Hepatocyte (in vitro differentiated cells): Measurements from ENCODE around the gene TRAPPC14.

Experiments
- EZH2phosphoT487 ChIP-seq: fragments of 200-600 bp; sonication (generic); IDR thresholded peaks from one replicate; pipeline ENCODE4 v1.6.1; 2018; ENCODE audit warnings: antibody characterized with exemption, mild to moderate bottlenecking, low read depth, moderate library complexity; ENCODE audit not compliant: unreplicated experiment, severe bottlenecking
- TF ChIP-seq, protein P1 (sequence below): fragments of 200-600 bp; sonication (generic); IDR thresholded peaks from 2 replicates; pipeline ENCODE4 v1.5.1; 2016; ENCODE audit warnings: antibody characterized with exemption, mild to moderate bottlenecking; ENCODE audit not compliant: poor library complexity

DNA sequence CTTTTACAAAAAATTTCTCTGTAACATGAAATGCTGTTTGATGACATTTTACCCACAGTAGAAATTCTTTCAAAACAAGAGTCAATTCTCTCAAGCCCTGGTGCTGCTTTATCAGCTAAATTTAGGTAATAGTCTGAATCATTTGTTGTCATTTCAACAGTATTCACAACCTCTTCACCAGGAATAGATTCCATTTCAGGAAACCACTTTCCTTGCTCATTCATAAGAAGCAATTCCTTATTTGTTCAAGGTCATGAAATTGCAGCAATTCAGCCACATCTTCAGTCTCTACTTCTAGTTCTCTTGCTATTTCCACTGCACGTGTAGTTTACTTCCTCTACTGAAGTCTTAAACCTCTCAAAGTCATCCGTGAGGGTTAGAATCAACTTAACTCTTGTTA lies 33.3 kb upstream of the TRAPPC14 start:
- TF ChIP-seq, protein P1, sequence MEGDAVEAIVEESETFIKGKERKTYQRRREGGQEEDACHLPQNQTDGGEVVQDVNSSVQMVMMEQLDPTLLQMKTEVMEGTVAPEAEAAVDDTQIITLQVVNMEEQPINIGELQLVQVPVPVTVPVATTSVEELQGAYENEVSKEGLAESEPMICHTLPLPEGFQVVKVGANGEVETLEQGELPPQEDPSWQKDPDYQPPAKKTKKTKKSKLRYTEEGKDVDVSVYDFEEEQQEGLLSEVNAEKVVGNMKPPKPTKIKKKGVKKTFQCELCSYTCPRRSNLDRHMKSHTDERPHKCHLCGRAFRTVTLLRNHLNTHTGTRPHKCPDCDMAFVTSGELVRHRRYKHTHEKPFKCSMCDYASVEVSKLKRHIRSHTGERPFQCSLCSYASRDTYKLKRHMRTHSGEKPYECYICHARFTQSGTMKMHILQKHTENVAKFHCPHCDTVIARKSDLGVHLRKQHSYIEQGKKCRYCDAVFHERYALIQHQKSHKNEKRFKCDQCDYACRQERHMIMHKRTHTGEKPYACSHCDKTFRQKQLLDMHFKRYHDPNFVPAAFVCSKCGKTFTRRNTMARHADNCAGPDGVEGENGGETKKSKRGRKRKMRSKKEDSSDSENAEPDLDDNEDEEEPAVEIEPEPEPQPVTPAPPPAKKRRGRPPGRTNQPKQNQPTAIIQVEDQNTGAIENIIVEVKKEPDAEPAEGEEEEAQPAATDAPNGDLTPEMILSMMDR, result no peak
- TF ChIP-seq EZH2phosphoT487, result no peak
